ENCODE measurements around the gene EXD3.
"Not testable (repeated sequence)": the region's sequence is repeated elsewhere in the genome, so short reads cannot be mapped to it uniquely, and the experiment has no call there.

EXD3 gene

GRCh38 chr9:137393176-137394150 lies 29.5 kb downstream of the EXD3 start:
- no peak for DNase-seq (ENCODE audit: low read depth)

DNA sequence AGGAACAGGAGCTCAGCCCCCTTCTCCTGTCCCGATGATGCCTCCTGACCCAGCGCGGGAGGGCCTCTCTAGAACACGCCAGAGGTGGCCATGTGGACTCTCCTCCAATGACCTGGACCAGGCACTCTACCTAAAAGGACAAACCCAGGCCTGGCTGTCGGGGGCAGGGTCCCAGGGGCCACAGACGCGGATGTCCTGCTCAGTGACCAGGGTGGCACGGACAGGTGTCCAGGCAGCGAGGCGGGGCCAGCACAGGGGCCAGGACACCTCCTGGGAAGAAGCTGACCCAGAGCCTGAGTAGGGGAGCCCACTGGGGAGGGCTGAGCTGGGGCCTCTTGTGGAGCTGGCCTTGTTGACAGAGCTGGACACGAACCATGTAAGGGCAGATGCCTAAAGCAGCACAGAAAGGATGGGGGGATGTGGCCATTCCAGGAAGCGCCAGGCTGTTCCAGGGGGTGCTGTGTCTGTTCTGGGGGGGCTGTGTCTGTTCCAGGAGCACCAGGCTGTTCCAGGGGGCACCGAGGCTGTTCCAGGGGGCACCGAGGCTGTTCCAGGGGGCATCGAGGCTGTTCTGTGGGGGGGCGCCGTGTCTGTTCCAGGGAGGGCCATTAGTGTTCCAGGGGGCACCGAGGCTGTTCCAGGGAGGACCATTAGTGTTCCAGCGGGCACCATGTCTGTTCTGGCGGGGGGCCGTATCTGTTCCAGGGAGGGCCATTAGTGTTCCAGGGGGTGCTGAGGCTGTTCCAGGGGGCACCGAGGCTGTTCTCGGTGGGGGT lies 30.5 kb downstream of the EXD3 start:
- DNase-seq (ENCODE audit: low read depth) = no peak

DNA sequence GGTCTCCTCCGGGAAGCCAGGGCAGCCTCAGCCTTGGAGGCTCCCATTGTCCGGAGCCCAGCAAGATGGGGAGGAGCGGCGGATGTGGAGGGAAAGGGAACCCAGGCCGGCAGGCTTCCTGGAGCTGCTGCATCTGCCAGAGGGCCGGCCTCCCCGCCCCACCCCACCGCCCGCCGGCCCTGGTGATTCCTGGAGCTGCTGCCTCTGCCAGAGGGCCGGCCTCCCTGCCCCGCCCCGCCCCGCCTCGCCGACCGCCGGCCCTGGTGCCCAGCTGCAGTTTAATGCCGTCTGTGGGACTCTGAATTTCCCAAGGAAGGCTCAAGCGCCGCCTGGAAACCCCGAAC lies 31.6 kb downstream of the EXD3 start:
- DNase-seq (ENCODE audit: low read depth) = no peak

GRCh38 chr9:137390553-137391410 lies 32.2 kb downstream of the EXD3 start:
- no peak for DNase-seq (ENCODE audit: low read depth)

- DNase-seq (ENCODE audit: low read depth) = no peak
Observed at GRCh38 chr9:137389428-137389746, 33.6 kb downstream of the EXD3 start.

DNA sequence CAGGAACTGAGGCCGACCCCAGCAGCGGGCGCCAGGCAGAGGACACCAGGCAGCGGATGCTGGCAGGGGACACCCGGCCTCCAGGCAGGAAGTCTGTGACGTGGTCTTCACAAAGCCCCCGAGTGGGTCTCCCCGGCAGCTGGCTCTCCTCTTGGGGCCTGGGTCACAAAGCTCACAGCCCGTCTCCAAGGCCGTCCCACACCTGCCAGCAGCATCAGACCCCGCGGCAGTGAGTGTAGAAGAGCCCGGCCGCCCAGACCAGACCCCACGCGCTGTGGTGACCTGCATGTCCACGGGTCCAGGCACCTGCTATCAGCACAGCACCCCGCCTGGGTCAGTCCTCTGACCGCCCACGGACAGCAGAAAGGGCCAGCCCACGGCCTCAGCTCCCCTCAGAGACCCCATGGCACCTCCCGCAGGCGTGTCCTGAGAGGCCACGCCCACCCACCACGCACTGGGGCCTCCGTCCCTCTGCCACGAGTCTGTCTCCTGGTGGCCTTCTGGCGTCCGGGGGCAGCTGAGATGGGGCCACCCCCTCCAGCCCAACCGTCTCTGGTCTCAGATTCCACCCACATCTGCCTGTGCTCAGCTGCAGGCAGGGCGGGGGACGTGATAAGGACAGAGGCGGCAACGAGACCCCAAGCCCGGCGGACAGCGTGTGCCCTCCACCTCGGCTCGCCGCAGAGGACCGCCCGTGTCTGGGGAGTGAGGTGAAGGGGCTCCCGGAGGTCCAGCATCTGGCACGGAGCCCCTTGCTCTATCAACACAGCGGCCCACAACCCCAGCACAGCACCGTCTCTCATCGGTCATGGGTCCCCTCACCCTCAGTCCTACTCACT lies 34.2 kb downstream of the EXD3 start:
- DNase-seq (ENCODE audit: low read depth) = no peak

GRCh38 chr9:137387891-137388560 lies 34.9 kb downstream of the EXD3 start:
- DNase-seq (ENCODE audit: low read depth) = no peak

- DNase-seq (ENCODE audit: low read depth) = no peak
Observed at GRCh38 chr9:137387114-137387890, 35.7 kb downstream of the EXD3 start.

GRCh38 chr9:137386507-137387113 lies 36.4 kb downstream of the EXD3 start:
- not testable (repeated sequence) for DNase-seq (ENCODE audit: low read depth)

- DNase-seq (ENCODE audit: low read depth) = no peak
Observed at GRCh38 chr9:137385061-137385655, 37.8 kb downstream of the EXD3 start.

GRCh38 chr9:137383784-137384756 lies 38.9 kb downstream of the EXD3 start:
- no peak for DNase-seq (ENCODE audit: low read depth)

DNA sequence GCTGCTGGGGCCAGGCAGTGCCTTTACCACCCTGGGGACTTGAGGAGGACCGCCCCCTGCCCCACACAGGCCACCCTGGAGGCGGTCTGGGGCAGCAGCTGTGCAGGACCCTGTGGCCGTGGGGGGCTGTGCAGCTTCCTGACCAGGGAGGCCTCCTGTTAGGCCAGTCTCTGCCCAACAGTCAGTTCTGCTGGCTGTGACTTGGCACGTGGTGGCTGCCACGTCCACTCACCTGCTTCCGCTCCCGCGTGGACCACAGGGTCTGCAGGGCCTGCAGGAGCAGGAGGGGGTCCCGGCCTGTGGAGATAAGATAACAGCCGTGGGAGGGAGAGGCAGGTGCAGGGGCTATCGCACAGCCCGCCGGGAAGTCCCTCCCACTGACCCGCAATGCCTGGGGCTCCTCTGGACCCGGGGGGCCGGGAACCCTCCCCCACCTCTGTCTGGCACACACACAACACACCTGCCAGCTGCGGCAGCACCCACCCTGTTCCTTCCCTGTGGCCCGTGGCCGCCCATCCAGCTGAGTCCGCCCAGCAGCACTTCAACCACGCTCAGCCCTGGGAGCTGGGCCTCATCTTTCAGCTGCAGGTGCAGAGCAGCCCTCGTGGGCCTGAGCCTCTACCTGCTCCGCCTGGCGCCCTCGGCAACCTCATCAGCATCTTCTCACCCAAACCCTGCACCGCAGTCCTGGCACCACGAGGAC lies 39.7 kb downstream of the EXD3 start:
- no peak for DNase-seq (ENCODE audit: low read depth)

DNA sequence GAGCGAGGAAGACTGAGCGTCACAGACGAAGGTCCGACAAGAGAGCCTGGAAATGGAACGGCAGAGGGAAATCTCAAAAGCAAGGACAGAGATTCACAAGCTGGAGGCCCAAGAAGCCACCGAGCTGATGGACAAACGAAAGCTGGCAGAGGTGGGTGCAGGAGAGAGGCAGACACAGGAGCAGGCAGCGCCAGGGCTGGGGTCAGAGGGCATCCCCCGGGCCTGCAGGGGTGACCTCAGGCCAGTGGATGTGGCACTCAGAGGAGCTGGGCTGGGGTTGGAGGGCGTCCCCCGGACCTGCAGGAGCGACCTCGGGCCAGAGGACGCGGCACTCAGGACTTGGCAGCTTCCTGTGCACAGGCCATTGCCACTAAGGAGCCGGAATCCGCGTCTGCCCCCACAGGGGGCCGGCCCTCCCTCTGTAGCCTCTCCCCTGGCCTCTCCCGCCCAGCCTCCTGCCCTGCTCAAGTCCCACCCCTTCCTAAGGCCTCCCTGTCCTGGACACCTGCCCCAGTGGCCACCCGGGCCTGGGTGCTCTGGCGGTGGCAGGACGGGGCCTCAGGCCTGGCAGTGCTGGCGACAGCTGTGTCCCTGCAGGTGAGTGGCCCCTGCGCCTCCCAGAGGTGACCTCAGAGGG lies 40.4 kb downstream of the EXD3 start:
- DNase-seq (ENCODE audit: low read depth) = no peak

- no peak for DNase-seq (ENCODE audit: low read depth)
Observed at GRCh38 chr9:137381501-137382443, 41.2 kb downstream of the EXD3 start.

DNA sequence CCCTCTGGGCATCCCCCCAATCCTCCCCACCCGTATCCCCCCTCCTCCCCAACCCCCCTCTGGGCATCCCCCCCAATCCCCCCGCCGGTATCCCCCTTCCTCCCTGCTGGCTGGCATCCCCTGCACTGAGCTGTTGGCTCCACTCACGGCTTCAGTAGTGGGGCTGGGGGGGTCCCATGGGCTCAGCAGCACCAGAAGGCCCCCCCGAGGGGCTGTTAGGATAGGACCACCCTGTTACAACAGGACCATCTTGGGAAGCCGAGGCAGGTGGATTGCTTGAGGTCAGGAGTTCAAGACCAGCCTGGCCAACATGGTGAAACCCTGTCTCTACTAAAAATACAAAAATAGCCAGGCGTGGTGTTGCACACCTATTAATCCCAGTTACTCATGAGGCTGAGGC lies 42.4 kb downstream of the EXD3 start:
- no peak for DNase-seq (ENCODE audit: low read depth)

GRCh38 chr9:137380171-137380570 lies 42.8 kb downstream of the EXD3 start:
- no peak for DNase-seq (ENCODE audit: low read depth)

Data from GM04504 (cell line).